ENCODE data around the gene HBEGF. TPM values are rescaled to one million over a fixed set of nuclear protein-coding genes. Genes with fewer than 3 reads are reported as not detected.

HBEGF gene
- total RNA-seq, 1 donor from 2014 or later = 31.6 TPM

- DNase-seq (ENCODE audit: low read depth) = no peak
Observed at GRCh38 chr5:140383300-140383699, 36.9 kb upstream of the HBEGF start.

GRCh38 chr5:140382866-140383265, 36.5 kb upstream of the HBEGF start:
- Histone ChIP-seq H3K4me3 (ENCODE audit: low read depth, low read length) (no peak overlapping the region), H3K36me3 (ENCODE audit: control insufficient read depth, insufficient read depth, low read length) (no peaks in the 10 kb centered on the region), H3K27me3 (ENCODE audit: control insufficient read depth, insufficient read depth, low read length) (no peaks in the 10 kb centered on the region)
- TF ChIP-seq CTCF (IDR thresholded peaks at IDR 0.05; ENCODE audit: insufficient read depth, low read length, poor library complexity, severe bottlenecking) = no peak
- no peak for DNase-seq (ENCODE audit: low read depth)

More at GRCh38 chr5:140383300-140383699, 36.9 kb upstream of the HBEGF start:
- H3K4me3 ChIP-seq (ENCODE audit: low read depth, low read length) = no peak overlapping the region
- H3K36me3 ChIP-seq (ENCODE audit: control insufficient read depth, insufficient read depth, low read length) = no peaks in the 10 kb centered on the region
- no peak for TF ChIP-seq CTCF (IDR thresholded peaks at IDR 0.05; ENCODE audit: insufficient read depth, low read length, poor library complexity, severe bottlenecking)
- H3K27me3 ChIP-seq (ENCODE audit: control insufficient read depth, insufficient read depth, low read length) = no peaks in the 10 kb centered on the region

GRCh38 chr5:140381972-140382371, 35.6 kb upstream of the HBEGF start:
- Histone ChIP-seq H3K36me3 (ENCODE audit: control insufficient read depth, insufficient read depth, low read length) (no peaks in the 10 kb centered on the region), H3K27me3 (ENCODE audit: control insufficient read depth, insufficient read depth, low read length) (no peaks in the 10 kb centered on the region), H3K4me3 (ENCODE audit: low read depth, low read length) (no peak overlapping the region)
- DNase-seq (ENCODE audit: low read depth) = no peak
- no peak for TF ChIP-seq CTCF (IDR thresholded peaks at IDR 0.05; ENCODE audit: insufficient read depth, low read length, poor library complexity, severe bottlenecking)

GRCh38 chr5:140381351-140381750, 34.9 kb upstream of the HBEGF start:
- TF ChIP-seq CTCF (IDR thresholded peaks at IDR 0.05; ENCODE audit: insufficient read depth, low read length, poor library complexity, severe bottlenecking) = no peak
- H3K36me3 ChIP-seq (ENCODE audit: control insufficient read depth, insufficient read depth, low read length) = no peaks in the 10 kb centered on the region
- no peak overlapping the region for H3K4me3 ChIP-seq (ENCODE audit: low read depth, low read length)
- DNase-seq (ENCODE audit: low read depth) = no peak
- no peaks in the 10 kb centered on the region for H3K27me3 ChIP-seq (ENCODE audit: control insufficient read depth, insufficient read depth, low read length)

GRCh38 chr5:140372971-140373487, 26.6 kb upstream of the HBEGF start:
- H3K36me3 ChIP-seq (ENCODE audit: control insufficient read depth, insufficient read depth, low read length) = no peaks in the 10 kb centered on the region
- H3K4me3 ChIP-seq (ENCODE audit: low read depth, low read length) = no peak overlapping the region
- H3K27me3 ChIP-seq (ENCODE audit: control insufficient read depth, insufficient read depth, low read length) = no peaks in the 10 kb centered on the region
- TF ChIP-seq CTCF (IDR thresholded peaks at IDR 0.05; ENCODE audit: insufficient read depth, low read length, poor library complexity, severe bottlenecking) = peak; percentile 89
- DNase-seq (ENCODE audit: low read depth) = peak; percentile 18

Data from kidney epithelial cell (primary cell).